ENCODE data around the gene REEP1.

- TF ChIP-seq, protein P1, sequence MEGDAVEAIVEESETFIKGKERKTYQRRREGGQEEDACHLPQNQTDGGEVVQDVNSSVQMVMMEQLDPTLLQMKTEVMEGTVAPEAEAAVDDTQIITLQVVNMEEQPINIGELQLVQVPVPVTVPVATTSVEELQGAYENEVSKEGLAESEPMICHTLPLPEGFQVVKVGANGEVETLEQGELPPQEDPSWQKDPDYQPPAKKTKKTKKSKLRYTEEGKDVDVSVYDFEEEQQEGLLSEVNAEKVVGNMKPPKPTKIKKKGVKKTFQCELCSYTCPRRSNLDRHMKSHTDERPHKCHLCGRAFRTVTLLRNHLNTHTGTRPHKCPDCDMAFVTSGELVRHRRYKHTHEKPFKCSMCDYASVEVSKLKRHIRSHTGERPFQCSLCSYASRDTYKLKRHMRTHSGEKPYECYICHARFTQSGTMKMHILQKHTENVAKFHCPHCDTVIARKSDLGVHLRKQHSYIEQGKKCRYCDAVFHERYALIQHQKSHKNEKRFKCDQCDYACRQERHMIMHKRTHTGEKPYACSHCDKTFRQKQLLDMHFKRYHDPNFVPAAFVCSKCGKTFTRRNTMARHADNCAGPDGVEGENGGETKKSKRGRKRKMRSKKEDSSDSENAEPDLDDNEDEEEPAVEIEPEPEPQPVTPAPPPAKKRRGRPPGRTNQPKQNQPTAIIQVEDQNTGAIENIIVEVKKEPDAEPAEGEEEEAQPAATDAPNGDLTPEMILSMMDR (IDR thresholded peaks at IDR 0.05) = no peak
- no peak for TF ChIP-seq POLR2A (IDR thresholded peaks at IDR 0.05)
Observed at GRCh38 chr2:86315084-86315483, 22.3 kb downstream of the REEP1 start.
